H1 (cell line): ENCODE results near the gene SLC1A5. TPM values are rescaled to one million over a fixed set of nuclear protein-coding genes. Genes with fewer than 3 reads are reported as not detected.

Source experiments
- BCL11A ChIP-seq, 2 experiments: IDR thresholded peaks; one replicate each; pipeline ENCODE4 v1.6.1; 2011; ENCODE audit warnings: low read depth in 2 of 2, low read length in 2 of 2, mild to moderate bottlenecking in 2 of 2
- CTBP2 ChIP-seq: IDR thresholded peaks from 2 replicates; pipeline ENCODE4 v1.7.0; 2011; ENCODE audit warnings: borderline replicate concordance, mild to moderate bottlenecking, moderate library complexity, mixed read lengths, low read length; ENCODE audit not compliant: insufficient read depth, insufficient read length
- PHF8 ChIP-seq: fragments of 200-600 bp; sonication (generic); conservative IDR thresholded peaks from 2 replicates; pipeline ENCODE4 v1.7.1; 2012; ENCODE audit warnings: low read depth, mild to moderate bottlenecking, inconsistent platforms, low read length, moderate library complexity
- POLR2A ChIP-seq, 2 experiments: IDR thresholded peaks; 1 replicate in 1 of 2; 2 replicates in 1 of 2; pipeline ENCODE4 v1.6.1; 2011; ENCODE audit warnings: low read depth in 2 of 2, low read length in 2 of 2, mild to moderate bottlenecking in 2 of 2; ENCODE audit errors: control extremely low read depth in 1 of 2
- SP4 ChIP-seq: IDR thresholded peaks from 2 replicates; pipeline ENCODE4 v1.6.1; 2012; ENCODE audit warnings: low read length, inconsistent platforms
- SUZ12 ChIP-seq: fragments of 200-600 bp; sonication (generic); IDR thresholded peaks from 2 replicates; pipeline ENCODE4 v1.6.1; 2012; ENCODE audit warnings: mild to moderate bottlenecking, inconsistent platforms, low read length, moderate library complexity, mixed read lengths
- polyA plus RNA-seq, 7 experiments: library from polyadenylated mRNA; depleted of rRNA in 3 of 7; stranded (reverse) in 5 of 7; unstranded in 2 of 7; fragments of >200 nt in 5 of 7; fragments of 200-250 nt in 2 of 7; gene quantifications; 1 replicate in 5 of 7; 2 replicates in 1 of 7; 4 replicates in 1 of 7; pipeline versions ENCODE4 v1.2.1 to v1.2.3, GENCODE V29; 2011 to 2013; ENCODE audit warnings: missing spikeins in 2 of 7, mixed read lengths in 2 of 7
- total RNA-seq: library from RNA; stranded (reverse); fragmentation: NEBNext Ultra II Directional; extraction: Animal tissue kit (Norgen Biotek cat#: 25700); gene quantifications from 2 replicates; pipeline ENCODE4 v1.2.1, GENCODE V29; 2021

The SLC1A5 gene
- total and polyA plus RNA-seq, 2 of the 8 experiments (the other 6 are each of a cell fraction or from before 2014, with no cell fraction given) = 291 to 351 TPM

- 0 out of 2 replicates have a peak, but pooled peaks have one; percentile 14 for TF ChIP-seq PHF8
- no peak for TF ChIP-seq BCL11A (IDR thresholded peaks at IDR 0.05; ENCODE audit: low read depth in 2 of 2, low read length in 2 of 2)
- peak in 1 of 2 experiments; percentile 3; a peak in 1 of 3 replicates for TF ChIP-seq POLR2A (IDR thresholded peaks at IDR 0.05; ENCODE audit: control extremely low read depth in 1 of 2, low read depth in 2 of 2, low read length in 2 of 2)
- TF ChIP-seq SP4 = no peak
- no peak for TF ChIP-seq CTBP2
- no peak for TF ChIP-seq SUZ12
Measured at GRCh38 chr19:46785054-46785979, 3.1 kb downstream of the SLC1A5 start (continued).
